HG03159 (cell line): ENCODE results near the gene GNG2.

ENCODE experiments used
- ATAC-seq: cut with Tn5 transposase; IDR thresholded peaks from one replicate; pipeline ENCODE4 v1.9.1; 2021; ENCODE audit warnings: mild to moderate bottlenecking, moderate library complexity; ENCODE audit not compliant: unreplicated experiment

The GNG2 gene

GRCh38 chr14:51860164-51860824 lies at the start of gene GNG2:
TSS of gene GNG2 (plus strand) at chr14:51860612. CDS start at chr14:51950679, 90,067 bp downstream.
- ATAC-seq: peak; percentile 88

- ATAC-seq: no peak
Observed at GRCh38 chr14:51811706-51812105, 48.7 kb upstream of the GNG2 start.

GRCh38 chr14:51816031-51816430 lies 44.4 kb upstream of the GNG2 start:
- ATAC-seq: no peak

DNA sequence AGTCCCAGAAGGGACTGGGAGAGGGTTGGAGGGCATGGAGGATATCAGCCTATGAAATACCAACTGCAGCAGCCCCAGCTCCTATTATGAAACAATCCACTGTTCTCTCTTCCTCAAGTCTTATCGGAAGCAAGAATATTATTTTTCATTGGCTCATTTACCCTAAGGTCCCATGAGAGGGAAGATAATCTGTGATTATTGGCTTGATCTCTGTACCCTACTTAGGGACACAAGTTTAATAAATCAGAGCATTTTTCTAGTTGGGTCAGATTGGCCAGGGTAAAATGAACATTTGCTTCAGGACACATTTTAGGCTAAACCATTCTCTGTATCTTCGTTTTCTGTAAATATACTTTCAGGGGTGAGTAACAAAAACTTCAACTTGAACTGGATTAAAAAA lies 43.1 kb upstream of the GNG2 start:
- ATAC-seq: no peak

DNA sequence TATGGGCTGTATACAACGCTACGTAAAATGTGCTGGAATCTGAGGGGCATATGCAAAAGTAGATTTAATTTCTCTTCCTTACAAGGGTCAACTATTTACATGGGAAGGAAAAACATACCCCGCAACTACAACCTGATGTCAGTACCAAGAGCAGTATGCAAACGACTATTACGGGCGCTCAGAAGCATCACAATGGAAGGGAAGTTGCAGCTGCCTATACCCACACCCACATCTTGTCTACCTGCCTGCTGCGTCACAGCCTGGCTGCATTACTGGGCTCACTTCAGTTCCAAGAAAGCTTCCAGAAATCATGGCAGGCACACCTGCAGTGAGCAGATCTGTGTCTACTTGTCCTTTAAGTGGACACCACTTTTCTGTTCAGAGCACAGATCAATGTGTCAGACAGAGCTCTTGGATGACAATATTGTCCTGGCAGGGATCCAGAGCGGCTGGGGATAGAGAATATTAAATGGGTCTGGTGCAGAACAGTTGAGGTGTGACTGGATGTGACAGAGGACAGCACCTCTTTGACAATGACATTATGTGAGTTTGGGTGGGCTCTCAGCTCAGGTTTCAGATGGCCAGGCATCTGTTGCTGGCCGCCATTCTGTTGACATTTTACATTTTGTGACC lies 41.5 kb upstream of the GNG2 start:
- ATAC-seq: no peak

DNA sequence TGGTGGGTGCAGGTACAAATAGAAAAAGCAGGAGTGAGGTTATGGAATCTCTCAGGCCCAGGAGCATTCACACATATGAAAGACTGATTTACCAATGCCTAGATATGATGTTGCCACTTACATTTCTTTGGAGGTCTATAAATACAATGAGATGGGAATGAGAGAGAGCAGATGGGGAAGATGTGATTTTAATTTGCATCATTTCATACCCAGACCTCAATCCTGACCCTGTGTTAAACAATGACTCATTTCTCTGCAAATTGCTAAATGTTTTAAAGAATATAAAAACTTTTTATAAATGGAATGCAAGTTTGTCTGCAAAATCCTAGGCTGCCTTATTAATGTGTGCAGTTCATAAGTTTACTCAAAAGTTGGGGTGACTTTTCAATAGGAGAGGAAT lies 38.6 kb upstream of the GNG2 start:
- no peak for ATAC-seq

GRCh38 chr14:51822499-51822898 lies 37.9 kb upstream of the GNG2 start:
- ATAC-seq: no peak

GRCh38 chr14:51823706-51824105 lies 36.7 kb upstream of the GNG2 start:
- ATAC-seq: no peak

- no peak for ATAC-seq
Observed at GRCh38 chr14:51824191-51824590, 36.2 kb upstream of the GNG2 start.

DNA sequence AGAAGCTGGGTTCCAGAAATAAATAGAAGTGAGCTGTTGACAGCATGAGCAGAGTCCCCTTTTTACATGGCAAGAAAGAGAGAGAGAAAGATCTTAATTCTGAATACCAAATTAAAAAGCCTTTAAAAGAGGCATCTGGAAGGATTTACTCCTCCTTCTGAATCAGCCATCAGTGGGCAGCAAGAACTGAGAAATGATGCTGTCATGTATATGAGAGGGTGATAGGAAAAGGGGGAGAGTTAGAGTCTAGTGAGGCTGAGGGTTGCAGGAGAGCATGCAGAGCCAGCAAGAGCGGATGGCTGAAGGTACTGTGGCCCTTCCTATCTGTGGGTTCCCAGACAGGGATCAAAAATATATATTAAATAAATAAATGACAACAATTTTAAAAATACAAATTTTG lies 34.5 kb upstream of the GNG2 start:
- no peak for ATAC-seq

DNA sequence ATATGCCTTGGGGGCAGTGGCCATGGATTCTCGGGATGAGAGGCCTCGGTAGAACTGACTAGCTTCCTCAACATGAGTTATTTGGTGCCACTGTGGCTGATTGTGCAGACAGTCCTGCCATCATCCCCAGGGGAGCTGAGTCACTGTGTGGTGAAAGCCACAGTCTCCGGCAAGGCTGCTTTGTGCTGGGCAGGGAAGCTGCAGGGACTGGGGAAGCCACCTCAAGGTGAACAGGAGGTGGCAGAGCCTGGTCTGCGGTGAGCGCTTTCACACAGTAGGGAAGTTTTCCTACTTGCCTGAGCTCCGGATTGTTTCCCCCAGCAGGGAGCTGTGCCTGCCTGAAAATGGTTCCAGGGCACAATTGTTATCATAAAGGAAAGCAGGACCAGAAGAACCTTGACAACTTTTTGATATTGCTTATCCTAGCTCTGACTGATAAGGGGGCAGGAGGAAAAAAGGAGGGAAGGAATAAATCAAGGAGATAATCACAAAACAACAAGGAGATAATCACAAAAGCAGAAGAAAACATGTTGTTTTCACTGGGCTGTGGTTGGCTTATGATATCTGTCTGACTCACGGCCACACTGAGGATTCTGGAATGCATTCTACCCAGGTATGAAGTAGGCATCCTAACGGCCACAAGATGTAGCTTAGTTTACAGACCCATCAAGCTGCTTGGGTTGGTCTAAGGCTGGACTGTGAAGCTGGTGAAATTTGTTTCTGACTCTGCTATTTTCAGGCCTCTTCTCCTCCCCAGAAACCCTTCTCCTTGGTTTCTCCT lies 32.2 kb upstream of the GNG2 start:
- ATAC-seq: no peak

DNA sequence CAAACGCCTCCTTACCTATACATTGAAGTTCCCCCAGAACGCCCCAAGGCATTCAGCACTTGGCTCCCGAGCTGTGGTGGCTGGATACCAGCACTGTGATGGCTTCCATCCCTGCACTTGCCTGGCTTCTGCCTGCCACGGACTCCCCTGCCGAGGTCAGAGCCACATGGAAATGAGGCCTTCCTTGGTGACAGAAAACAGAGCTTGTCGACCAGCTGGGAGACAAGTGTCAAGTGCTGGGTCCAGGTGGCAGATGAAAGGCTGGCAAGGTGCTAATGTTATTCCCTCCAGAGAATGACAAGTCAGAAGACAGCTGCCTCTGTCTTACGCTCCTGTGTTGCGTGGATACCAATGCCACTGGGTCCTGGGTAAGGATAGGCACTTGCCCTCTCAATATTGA lies 26.2 kb upstream of the GNG2 start:
- ATAC-seq: no peak

DNA sequence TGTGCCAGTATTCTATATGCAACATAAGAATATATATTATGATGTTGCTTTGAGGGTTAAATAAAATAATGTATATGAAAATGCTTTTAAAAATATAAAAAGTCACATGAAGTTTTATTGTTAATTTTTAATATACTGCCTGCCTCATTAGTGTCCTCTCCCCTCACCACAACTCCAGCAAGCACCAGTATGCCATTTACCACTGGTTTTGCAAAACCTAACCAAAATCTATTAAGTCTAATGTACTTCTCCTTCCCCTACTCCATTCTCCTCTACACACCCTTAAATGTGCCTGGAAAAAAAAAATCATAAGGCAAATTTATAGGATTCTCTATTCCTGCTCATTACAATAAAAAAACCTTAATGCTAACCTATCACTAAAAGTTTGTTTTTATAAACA lies 24.0 kb upstream of the GNG2 start:
- no peak for ATAC-seq

GRCh38 chr14:51844081-51844881 lies 16.1 kb upstream of the GNG2 start:
- peak; percentile 28 for ATAC-seq

GRCh38 chr14:51845811-51846210 lies 14.6 kb upstream of the GNG2 start:
- no peak for ATAC-seq

DNA sequence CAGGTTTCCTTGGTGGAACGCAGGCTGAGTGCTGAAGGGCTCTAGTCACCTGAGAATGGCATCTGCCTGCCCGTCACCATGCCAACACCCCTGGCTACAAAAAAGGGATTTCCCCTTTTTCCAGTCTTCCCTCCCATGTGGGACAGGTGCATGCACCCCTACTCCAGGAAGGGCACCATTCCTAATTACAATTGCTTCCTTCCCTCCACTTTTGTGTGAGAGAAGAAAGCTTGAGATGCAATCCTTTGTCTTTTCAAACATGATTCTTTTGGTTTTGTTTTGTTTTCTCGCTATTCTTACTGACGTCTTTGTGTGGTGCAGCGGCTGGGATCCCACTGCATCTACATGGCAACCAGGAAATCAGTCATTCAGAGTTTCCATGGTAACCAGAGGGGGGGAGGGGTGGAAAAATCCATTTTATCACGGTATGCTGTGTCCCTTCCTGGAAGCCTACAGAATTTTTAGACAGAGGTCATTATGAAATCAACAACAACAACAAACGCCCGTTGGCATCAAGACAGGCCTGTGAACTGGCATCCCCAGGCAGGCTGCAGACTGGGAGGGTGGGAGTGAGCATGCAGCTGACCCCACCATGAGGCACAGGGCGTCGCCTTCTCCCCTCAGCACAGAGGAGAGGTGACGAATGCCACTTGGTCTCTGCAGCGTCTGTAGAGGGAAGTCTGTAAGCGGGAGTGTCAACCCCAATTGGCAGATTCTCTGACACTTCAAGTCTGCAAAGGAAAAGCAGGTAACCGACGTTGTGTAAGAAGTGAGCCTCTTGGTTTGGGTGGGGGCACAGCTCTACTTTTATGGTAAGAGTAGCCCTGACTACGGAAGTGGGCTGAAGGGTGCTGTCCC lies 13.6 kb upstream of the GNG2 start:
- ATAC-seq: peak; percentile 80

DNA sequence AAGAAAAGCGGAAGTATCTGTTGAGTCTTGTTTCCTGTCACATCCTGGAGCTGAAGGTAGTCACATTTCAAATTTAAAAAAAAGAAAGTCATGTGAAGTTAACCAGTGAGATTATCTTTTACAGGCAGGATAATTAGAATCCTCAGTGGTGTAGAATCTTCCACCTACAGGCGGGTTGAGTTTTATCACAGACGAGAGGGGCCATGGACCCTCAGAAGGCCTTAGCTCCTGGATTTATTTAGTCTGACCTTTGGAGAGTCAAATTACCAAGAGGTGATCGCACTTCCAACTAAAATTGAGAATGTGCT lies 13.0 kb upstream of the GNG2 start:
- no peak for ATAC-seq

DNA sequence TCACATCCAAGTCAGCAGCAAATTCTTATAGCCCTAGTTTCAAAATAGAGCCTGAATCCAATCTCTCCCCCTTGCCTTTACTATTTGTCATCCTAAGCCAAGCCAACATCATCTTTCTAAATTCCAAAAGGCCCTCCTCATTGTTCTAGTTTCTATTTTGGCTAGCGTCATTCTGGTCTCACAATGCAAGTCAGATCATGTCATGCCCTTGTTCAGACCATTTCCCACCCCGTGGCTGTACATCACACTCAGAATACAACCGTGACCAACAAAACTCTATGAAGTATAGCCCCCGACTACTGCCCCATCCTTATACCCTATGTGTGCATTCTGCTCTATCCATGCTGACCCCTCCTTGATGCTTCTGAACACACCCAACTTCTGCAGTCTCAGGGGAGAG lies 12.3 kb upstream of the GNG2 start:
- ATAC-seq: no peak

DNA sequence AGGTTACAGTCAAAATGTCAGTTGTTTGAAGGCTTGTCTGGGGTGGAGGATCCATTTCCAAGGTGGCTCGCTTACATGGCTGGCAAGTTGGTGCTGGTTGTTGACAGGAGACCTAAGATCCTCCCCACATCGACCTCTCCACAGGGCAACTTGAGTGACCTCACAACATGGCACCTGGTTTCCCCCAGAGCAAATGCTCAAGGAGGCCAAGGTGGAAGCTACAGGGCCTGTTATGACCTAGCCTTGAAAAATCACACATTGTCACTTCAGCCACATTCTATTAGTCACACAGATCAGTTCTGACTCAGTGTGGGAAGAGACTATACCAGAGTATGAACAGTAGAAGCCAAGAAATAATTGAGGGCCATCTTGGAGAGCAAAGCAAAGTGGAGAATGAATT lies 11.3 kb upstream of the GNG2 start:
- ATAC-seq: no peak

DNA sequence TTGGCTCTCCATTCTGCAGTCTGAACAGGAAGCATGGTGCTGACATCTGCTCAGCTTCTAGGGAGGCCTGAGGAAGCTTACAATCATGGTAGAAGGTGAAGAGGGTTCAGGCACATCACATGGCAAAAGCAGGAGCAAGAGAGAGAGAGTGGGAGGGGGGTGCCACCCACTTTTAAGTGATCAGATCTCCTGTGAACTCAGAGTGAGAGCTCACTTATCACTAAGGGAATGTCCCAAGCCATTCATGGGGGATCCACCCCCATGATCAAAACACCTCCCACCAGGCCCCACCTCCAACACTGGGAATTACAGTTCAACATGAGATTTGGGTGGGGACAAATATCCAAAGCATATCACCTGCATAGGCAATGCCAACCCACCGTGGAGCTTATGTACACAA lies 9.8 kb upstream of the GNG2 start:
- no peak for ATAC-seq

- no peak for ATAC-seq
Observed at GRCh38 chr14:51852541-51852940, 7.9 kb upstream of the GNG2 start.
